IMR-90 (cell line): Measurements from ENCODE around the gene RASGRP4.

Experiments
- POLR2A ChIP-seq: IDR thresholded peaks from 2 replicates; pipeline ENCODE4 v1.6.1; 2012; ENCODE audit warnings: mild to moderate bottlenecking, low read depth, low read length
- RAD21 ChIP-seq: IDR thresholded peaks from 2 replicates; pipeline ENCODE4 v1.6.1; 2012; ENCODE audit warnings: low read length, improper control_type of control experiment

- peak; percentile 34; the same call in 1 of the 2 replicates for TF ChIP-seq POLR2A
- no peak for TF ChIP-seq RAD21
These were observed 38.3 kb downstream of the RASGRP4 start, which contains the start of gene GGN for GRCh38 chr19:38387550-38388348.
